ENCODE measurements around the gene MYOZ1.

DNA sequence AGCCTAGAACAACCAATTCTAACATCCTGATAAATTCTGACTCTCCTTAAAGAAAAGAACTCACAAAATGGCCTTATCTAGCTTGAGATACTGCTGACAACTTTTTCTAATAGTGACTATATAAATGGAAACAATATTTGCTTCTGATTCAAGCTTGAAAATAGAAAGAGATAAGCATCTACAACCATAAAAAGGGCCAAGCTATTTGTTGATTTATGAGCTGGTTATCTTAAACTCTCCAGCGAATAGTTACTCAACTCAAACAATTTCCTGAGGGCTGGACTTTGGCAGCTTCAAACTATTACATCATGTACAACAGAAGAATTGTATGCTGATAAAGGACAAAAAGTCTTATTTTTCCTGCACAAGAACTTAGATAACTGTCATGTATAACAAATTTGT is 54.7 kb downstream of the MYOZ1 start:
- no peak for TF ChIP-seq EZH2 (IDR thresholded peaks at IDR 0.05; ENCODE audit: borderline replicate concordance, insufficient read depth, low read depth, low read length, poor library complexity, severe bottlenecking)
- TF ChIP-seq, protein P1, sequence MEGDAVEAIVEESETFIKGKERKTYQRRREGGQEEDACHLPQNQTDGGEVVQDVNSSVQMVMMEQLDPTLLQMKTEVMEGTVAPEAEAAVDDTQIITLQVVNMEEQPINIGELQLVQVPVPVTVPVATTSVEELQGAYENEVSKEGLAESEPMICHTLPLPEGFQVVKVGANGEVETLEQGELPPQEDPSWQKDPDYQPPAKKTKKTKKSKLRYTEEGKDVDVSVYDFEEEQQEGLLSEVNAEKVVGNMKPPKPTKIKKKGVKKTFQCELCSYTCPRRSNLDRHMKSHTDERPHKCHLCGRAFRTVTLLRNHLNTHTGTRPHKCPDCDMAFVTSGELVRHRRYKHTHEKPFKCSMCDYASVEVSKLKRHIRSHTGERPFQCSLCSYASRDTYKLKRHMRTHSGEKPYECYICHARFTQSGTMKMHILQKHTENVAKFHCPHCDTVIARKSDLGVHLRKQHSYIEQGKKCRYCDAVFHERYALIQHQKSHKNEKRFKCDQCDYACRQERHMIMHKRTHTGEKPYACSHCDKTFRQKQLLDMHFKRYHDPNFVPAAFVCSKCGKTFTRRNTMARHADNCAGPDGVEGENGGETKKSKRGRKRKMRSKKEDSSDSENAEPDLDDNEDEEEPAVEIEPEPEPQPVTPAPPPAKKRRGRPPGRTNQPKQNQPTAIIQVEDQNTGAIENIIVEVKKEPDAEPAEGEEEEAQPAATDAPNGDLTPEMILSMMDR (IDR thresholded peaks at IDR 0.05), result no peak

All from B cell (primary cell).